DMS153 treated with DMSO at 0.1 percent for 48 hours (cell line): ENCODE results near the gene RNF217.
"Not testable (repeated sequence)": the region's sequence is repeated elsewhere in the genome, so short reads cannot be mapped to it uniquely, and the experiment has no call there.

Experiments used
- DNase-seq: peaks from one replicate; lab custom pipeline; 2025; ENCODE audit not compliant: unreplicated experiment; lab: John Stamatoyannopoulos, UW

The RNF217 gene

DNA sequence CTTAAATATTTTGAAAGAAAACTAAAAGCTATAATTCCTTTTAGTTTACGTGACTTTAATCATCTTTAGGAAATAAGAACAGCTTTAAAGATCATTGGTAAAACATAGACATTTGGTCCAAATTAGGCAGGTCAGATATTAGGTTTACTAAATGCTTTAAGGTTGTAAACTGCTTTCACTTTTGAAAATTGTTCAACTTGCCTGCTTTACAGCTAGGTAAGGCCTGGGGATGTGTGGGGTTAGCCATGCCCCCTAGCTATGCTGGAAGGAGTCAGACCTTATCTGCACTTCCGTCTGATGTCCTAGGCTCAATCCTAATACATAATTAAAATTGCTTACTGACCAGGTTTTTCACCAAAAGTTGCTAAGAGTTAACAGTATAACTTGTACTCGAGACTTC lies 160.8 kb downstream of the RNF217 start:
- DNase-seq: no peak

DNA sequence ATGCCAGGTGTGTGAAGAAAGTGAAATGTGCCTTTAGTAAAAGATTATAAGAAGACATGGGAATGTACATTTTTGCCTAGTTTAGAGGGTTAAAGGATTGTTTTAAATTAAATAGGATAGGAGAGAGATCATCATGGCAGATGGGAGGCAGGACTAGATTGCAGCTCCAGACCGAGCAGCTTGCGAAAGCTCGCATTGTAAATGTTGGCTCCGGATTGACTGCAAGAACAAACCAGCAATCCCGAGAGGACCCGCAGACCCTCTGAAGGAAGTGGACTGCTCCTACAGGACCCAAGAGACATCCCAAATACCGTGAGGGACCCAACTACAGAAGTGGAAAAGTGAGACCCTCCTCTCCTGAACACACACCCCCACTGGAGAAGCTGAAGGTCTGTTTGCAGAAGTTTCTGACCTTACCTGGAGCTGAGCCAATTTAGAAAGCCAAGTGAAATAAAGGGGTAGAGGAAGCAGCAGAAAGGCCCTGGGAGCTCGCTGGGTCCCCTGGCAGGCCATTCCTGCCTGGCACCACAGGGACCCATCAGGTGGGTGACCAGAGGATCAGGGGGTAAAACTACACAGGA lies 161.3 kb downstream of the RNF217 start:
- DNase-seq: no peak

DNA sequence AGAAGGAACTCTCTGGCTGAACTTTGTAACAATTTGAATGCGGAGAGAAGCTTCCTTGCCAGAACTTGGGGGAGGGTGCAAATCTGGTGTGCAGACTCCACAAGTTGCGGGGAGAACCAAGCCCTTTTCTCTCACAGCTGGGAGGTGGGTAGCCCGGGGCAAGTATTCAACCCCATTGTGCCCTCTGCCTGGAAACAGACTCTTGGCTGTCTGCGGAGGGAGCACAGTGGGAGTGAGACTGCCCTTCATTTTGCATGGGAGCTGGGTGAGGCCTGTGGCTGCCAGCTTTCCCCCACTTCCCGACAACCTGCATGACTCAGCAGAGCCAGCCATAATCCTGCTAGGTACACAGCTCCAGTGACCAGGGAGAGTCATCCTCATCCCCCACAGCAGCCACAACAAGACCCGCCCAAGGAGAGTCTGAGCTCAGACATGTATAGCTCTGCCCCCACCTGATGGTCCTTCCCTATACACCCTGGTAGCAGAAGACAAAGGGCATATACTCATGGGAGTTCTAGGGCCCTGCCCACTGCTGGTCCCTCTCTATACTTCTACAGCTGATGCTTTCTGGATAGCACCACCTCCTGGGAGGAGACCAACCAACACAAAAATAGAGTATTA lies 161.9 kb downstream of the RNF217 start:
- no peak for DNase-seq

DNA sequence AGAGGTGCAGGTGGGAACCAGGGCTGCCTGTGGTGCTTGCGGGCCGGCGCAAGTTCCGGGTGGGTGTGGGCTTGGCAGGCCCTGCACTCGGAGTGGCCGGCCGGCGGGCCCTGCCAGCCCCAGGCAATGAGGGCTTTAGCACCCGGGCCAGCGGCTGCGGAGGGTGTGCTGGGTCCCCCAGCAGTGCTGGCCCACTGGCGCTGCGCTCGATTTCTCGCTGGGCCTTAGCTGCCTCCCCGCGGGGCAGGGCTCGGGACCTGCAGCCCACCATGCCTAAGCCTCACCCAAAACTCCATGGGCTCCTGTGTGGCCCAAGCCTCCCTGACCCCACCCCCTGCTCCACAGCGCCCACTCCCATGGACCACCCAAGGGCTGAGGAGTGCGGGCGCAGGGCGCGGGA lies 163.6 kb downstream of the RNF217 start:
- DNase-seq: not testable (repeated sequence)

DNA sequence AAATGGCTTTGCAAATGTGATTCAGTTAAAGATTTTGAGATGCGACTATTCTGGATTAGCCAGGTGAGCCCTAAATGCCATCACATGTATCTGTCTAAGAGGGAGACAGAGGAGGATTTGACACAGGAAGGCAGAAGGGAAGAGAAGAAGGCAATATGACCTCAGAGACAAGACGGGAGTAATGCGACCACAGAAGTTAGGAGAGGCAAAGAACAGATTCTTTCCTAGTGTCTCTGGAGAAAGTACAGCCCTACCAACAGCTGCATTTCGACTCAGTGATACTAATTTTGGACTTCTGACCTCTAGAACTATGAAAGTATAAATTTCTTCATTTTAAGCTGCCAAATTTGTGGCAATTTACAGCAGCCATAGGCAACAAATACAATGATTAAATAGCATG lies 167.1 kb downstream of the RNF217 start:
- DNase-seq: no peak

DNA sequence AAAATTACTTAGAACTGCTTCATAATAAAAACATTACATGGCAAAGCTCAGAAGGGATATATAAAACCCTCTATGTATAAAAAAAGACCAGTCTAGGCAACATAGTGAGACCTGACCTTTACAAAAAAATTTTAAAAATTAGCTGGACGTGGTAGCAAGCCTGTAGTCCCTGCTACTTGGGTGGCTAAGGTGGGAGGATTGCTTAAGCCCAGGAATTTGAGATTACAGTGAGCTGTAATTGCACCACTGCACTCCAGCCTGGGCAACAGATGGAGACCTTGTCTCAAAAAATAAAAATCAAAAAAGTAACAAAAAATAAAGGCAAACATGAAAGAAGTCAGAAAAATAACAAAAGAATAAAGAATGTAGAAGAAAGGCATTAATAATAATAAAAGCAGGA lies 169.8 kb downstream of the RNF217 start:
- no peak for DNase-seq

DNA sequence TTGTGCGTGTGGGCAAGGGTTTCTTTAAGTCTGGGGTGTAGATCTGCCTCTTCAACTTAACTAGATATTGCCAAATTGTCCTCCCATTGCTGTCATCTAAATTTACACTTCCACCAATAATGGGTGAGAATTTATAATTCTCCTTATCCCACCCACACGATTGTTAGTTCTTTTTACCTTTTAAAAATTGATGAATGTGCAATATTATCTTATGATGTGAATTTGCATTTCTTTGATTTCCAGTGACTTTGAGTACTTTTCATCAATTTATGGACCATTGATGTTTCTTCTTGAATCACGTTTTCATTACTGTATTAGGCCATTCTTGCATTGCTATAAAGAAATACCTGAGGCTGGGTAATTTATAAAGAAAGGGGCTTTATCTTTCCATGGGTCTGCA lies 174.1 kb downstream of the RNF217 start:
- DNase-seq: no peak

DNA sequence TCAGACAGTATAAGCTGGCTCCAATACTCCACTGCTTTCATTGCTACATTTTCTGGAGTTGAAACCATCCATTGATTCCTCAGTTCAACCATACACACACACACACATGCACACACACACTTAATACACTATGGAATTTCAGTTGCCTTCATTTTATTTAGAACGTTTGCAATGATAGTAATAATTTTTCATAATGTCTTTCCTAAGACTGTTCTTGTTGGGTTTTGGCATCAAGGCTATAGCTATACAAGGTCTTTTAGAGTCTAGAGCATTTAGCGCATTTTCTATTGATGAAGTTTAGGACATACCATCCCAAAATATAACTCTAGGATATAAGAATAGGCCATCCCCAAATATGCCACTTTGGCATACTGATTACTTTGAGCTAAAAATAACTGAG lies 175.8 kb downstream of the RNF217 start:
- no peak for DNase-seq

DNA sequence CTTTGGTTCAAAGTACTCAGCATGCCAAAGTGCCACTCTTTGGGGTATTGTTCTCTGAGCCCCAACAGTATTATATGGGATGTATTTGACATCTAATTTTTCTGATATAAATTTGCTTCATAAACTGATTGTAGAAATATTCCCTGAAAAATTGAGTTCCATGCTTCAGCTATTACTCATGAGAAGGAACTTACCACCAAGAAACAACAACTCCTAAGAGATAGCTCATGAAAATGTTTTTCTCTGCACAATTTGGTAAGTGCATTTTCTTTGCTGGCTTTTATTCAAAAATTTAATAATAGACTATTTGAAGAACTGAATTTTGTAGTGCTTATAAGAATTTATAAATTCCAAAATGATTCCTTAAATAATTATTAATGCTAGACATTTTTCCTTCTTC lies 178.6 kb downstream of the RNF217 start:
- DNase-seq: no peak
